Amygdala (tissue), 56 donors: Measurements from ENCODE around the gene CCNG1.
"Not testable (repeated sequence)": the region's sequence is repeated elsewhere in the genome, so short reads cannot be mapped to it uniquely, and the experiment has no call there.

Source experiments
- DNase-seq, 56 donors: peaks; one replicate each; lab custom pipeline; 2025; lab: John Stamatoyannopoulos, UW

The CCNG1 gene

GRCh38 chr5:163437309-163438182, at the start of gene CCNG1:
CCNG1 (plus strand) TSS chr5:163437595; CDS start chr5:163439257, 1,662 bp downstream.
- peak; percentile 27 to 98 (median 91) for DNase-seq

DNA sequence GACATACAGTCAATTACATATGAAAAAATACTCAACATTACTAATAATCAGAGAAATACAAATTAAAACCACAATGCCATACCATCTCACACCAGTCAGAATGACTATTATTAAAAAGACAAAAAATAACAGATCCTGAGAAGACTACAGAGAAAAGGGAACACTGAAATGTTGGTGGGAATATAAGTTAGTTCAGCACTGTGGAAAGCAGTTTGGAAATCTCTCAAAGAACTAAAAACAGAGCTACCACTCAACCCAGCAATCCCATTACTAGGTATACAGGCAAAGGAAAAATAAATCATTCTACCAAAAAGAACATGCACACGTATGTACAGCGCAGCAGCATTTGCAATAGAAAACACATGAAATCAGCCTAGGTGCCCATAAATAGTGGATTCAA, 41.6 kb upstream of the CCNG1 start:
- no peak for DNase-seq

DNA sequence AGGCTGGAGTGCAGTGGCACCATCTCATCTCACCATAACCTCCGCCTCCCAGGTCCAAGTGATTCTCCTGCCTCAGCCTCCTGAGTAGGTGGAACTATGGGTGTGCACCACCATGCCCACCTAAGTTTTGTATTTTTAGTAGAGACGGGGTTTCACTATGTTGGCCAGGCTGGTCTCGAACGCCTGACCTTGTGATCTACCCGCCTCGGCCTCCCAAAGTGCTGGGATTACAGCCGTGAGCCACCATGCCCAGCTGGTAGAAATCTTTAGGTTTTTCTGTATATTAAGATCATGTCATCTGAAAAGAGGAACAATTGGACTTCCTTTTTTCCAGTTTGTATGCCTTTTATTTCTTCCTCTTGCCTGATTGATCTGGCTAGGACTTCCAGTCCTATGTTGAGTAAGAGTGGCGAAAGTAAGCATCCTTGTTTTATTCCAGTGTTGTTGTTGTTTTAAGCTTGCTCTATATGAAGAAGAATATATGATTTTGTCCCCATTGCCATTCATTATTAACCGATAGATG, 40.5 kb upstream of the CCNG1 start:
- DNase-seq, result not testable (repeated sequence)

GRCh38 chr5:163397354-163397753, 40.0 kb upstream of the CCNG1 start:
- DNase-seq, result no peak

DNA sequence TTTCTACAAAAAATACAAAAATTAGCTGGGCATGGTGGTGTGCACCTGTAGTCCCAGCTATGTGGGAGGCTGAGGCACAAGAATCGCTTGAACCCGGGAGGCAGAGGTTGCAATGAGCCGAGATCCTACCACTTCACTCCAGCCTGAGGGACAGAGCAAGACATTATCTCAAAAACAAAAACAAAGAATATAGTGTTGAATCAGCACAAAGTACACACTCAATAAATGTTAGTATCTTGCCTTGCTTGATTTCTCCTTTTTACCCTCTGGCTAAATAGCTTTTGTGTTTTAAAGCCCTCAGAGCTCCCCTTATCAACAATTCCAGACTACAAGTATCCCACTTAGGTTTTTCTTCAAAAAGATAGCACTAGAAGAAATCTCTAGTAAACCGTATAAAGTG, 37.5 kb upstream of the CCNG1 start:
- DNase-seq, result no peak

GRCh38 chr5:163401271-163401670, 36.1 kb upstream of the CCNG1 start:
- DNase-seq, result no peak

GRCh38 chr5:163402007-163402406, 35.4 kb upstream of the CCNG1 start:
- DNase-seq, result no peak

DNA sequence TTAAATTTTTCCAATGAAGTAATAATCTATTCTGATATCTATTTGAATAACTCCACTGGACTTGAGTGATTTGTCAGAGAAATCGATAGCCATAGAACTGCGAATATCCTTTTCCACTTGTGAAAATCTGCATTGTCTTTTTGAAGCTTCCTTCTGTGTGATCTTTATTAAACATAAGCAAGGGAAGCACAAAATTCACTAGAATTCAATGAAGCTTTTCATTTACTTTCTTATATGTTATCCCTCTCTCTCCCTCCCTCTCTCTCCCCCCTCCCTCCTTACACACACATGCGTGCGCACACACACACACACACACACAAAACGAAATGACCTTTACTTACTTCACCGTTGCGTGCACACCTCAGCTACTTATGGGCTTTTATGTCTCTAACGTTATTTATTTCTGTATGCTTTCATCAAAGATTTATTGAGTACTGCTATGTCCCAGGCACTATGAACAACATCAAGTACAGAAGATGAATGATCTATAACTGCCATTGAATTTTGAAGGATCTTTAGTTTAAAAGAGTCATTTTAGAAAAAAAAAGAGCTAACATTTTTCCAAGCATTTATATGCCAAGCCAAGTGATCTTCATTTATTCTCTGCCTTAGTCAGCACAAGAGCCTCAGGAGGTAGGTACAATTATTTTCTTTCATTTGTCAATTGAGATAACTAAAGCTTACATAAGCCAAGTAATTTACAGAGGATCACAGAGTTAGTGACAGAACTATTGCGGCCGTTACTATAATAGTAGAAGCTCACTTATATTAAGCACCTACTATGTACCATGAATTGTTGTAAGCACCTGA, 32.8 kb upstream of the CCNG1 start:
- DNase-seq, result no peak

DNA sequence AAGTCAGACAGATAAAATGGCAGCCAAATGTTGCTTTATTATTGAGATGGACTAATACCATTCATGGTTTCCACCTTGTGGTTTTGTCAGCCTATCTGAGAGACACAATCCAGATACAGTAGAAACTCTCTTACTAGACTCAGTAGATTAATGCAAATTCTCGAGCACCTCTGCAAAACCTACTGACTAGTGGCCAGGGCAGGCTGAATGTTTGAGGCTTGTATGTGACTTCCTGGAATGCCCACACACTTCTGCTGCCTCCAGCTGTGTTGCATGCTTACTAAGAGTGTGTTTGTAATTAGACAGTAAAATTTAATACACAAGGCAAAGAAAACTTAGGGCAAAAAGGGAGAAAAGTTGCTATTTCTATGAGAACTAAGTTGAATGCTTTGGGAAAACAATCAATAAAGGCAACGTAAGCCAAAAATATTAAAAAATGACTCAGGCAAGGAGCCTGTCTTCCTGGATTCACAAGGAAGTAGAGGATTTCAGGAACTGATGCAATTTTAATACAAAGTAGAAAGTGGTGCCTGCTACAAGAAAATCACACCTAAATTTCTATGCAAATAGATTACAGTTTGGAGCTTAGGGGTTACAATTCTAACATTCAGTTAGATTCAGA, 30.2 kb upstream of the CCNG1 start:
- DNase-seq, result no peak

DNA sequence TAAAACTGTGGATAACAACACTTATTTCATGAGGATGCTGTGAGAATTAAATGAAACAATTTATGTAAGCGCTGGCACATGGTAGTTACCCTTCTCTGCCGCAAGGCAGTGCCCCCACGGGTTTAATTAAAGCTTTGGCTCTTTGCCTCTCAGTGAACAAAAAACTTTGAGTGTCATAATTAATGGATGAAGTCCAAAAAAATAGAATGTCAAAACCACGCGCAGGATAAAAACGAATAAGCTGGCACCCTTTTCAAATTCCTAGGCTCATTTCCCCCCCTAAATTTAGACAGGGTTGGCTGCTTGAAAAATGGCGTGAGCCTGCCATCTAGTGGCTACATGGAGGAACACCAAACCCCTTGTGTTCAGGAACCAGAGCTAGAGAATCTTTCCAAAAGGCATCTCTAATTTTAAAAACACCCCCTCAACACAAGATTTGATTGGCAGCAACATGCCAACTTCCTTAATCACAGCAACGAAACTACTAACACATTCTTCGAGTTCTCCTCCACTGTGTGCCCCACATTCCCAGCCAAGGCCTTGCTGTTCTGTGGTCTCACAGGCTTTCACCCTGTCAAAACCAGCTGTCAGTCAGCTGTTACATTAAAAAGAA, 29.0 kb upstream of the CCNG1 start:
- DNase-seq, result peak in 48 of 56 donors; percentile 3 to 91 (median 46)

- no peak for DNase-seq
These were observed 28.0 kb upstream of the CCNG1 start for GRCh38 chr5:163409384-163409783.

GRCh38 chr5:163410505-163410904, 26.9 kb upstream of the CCNG1 start:
- DNase-seq, result no peak

GRCh38 chr5:163415673-163416072, 21.7 kb upstream of the CCNG1 start:
- DNase-seq, result not testable (repeated sequence)

DNA sequence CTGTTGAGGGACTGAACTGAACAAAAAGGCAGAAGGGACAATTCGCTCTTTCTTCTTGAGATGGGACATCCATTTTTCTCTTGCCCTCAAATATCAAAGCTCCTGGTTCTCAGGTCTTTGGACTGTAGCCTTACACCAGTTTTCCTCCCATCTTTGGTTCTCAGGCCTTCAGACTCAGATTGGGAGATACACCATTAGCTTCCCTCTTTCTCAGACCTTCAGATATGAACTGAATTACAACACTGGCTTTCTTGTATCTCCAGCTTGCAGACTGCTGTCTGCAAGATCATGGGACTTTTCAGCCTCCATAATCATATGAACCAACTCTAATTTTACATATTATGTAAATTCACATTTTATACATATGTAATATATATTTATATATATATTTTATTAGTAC, 12.6 kb upstream of the CCNG1 start:
- no peak for DNase-seq

DNA sequence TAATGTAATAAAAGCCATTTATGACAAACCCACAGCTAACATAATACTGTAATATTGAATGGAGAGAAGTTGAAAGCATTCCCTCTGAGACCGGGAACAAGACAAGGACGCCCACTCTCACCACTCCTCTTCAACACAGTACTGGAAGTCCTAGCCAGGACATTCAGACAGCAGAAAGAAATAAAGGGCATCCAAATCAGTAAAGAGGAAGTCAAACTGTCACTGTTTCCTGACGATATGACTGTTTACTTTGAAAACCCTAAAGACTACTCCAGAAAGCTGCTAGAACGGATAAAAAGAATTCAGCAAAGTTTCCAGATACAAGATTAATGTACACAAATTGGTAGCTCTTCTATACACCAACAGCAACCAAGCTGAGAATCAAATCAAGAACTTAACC, 11.3 kb upstream of the CCNG1 start:
- DNase-seq, result not testable (repeated sequence)

DNA sequence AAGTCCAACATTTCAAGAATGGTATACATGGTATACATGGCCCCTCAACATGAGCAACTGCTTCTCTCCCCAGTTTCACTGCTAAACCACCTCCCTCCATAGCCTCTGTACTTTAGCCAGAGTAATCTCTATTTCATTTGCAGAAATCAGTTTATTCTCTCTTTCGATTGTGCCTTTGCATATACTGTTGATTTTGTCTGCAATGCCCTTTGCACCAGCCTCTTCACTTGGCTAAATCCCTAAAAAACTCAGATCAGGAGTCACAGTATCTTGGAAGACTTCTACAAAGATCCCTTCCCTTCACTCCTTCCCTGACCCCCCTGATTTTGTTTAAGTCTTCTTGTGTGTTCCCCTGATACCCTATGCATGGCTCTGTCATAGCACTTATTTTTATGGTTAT, 4.9 kb upstream of the CCNG1 start:
- no peak for DNase-seq

- no peak for DNase-seq
These were observed 4.1 kb upstream of the CCNG1 start for GRCh38 chr5:163433271-163433670.

- no peak for DNase-seq
These were observed 3.0 kb upstream of the CCNG1 start for GRCh38 chr5:163434401-163434866.

DNA sequence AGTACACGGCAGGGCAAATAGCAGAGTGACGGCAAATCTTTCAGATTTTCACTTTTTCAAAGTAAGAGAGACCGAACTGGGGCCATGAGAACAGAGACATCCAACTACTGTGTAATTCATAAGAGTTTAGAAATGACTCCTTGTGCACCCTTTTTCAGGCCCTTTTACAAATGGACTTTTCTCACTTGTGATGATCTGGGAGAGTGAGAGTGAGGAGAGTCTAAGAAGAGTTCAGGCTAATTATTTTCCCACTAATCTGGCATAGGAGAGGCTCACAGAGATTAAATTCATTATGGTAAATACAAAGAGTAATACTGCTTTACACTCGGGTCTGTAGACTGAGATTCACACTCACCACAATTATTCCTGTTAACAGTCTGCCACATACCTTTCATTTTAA, 880 bp upstream of the CCNG1 start:
- no peak for DNase-seq

DNA sequence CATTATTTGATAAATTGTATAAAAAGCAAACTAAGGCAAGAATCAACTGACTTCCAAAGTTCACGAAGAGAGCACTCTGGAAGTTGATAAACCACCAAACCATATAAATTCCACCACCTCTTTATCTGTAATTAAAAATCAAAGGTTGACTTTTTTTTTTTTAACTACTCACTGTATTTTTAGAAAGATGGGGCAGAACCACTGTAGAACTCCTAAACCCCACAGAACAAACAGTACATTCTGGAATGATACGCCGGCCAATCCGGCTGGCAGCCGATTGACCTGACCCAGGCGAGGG, 435 bp upstream of the CCNG1 start:
- DNase-seq, result no peak

GRCh38 chr5:163439092-163439425, 1.7 kb downstream of the CCNG1 start:
- no peak for DNase-seq
